HG03558 (cell line): ENCODE measurements around the gene SHISAL2A.

Experiments
- ATAC-seq: cut with Tn5 transposase; IDR thresholded peaks from one replicate; pipeline ENCODE4 v1.9.1; 2021; ENCODE audit warnings: moderate number of reproducible peaks; ENCODE audit not compliant: unreplicated experiment; ENCODE audit errors: extremely low read depth

Gene SHISAL2A

GRCh38 chr1:52657702-52658101 is 24.7 kb downstream of the SHISAL2A start:
- no peak for ATAC-seq

DNA sequence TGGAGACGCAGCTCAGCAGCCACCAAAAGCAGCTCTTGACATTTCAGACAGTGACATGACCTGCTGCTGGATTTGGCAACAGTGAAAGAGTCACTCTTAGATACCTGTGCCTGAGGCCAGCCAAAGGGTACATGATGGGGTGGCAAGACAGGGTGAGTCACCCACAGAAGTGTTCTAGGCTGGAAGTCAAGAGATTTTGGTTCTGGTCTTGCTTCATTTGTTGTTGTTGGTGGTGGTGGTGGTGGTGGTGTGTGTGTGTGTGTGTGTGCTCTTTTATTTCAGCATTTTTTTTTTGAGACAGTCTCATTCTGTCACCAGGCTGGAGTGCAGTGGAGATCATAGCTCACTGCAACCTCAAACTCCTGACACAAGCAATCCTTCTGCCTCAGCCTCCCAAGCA is 25.8 kb downstream of the SHISAL2A start:
- no peak for ATAC-seq

- ATAC-seq, result peak; percentile 83
Measured at GRCh38 chr1:52659356-52659755, 26.4 kb downstream of the SHISAL2A start.

DNA sequence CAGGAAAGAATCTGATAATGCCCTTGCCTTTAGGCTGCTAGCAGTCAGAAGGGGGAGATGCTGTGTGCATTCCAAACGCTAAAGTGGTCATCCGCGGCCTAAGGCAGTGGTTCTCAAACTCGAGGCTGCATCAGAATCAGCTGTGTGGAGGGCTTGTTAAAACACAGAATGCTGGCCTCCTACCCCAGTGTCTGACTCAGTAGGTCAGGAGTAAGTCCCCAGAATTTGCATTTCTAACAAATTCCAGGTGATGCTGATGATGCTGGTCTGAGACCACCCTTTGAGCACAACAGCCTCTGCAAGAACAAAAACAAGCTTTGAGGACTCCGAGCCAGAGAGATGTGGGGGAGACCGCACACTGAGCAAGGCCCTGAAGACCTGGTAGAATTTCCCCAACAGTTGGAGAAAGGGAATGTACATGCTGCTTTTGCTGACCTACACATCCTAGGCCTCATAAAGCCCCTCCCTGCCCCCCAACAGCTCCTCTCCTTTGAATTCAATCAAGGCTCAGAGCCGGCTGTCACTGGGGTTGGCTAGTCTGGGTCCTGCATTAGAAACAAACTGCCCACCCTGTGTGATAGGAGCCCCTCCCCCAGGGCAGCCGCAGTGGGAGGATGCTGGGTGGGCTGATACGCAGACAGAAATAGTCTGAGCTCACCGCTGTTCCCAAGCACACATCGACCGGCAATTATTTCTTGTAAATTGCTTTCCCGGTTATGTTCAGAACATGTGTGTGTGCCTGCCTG is 27.1 kb downstream of the SHISAL2A start:
- ATAC-seq, result no peak

DNA sequence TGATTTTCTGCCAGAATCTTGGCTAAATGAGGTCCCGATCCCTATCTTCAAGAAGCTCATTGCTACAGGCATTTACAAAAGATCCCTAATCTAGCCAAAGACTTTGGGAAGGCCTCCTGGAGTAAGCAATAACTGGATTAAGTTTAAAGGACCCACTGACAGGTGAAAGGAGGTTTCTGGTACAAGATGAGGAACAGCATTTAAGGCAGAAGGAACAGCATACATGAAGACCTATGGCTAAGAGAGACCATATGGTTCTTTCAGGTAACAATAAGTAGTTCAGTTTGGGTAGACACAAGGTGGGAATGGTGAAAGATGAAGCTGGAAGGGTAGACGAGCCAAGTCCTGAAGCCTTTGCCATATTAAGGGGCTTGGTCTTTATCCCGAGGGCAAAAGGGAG is 27.8 kb downstream of the SHISAL2A start:
- no peak for ATAC-seq

DNA sequence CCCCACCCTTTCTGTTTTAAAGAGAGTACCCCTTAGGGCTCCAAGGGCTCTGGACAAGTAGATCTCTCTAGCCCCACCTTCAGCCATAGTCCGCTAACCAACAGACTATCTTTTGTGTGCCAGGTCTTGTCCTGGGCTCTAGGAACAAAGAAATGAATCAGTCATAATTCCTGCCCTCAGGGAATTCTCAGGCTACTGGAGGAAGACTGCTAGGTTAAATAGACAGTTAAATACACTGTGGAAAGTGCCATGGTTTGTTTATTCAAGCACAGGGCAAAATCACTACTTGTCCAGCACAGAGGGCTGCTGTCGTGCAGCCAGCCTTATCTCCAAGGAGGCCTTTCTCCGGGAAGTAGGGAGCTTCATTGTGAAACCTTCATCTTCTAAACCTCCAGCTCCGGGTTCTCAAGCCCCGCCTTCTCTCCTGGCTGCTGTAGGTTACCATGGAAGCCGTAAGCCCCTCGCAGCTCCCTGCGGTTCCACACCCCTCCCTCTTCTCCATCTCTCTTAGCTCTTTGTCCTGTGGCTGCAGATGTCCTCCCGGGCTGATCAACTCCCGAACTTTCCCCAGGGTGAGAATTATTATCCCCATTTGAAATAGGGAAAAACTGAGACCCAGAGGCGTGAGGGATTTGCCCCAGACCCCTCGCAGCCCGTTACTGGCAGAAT is 29.8 kb downstream of the SHISAL2A start:
- no peak for ATAC-seq

GRCh38 chr1:52663716-52664115 is 30.7 kb downstream of the SHISAL2A start:
- ATAC-seq, result no peak

- no peak for ATAC-seq
Measured at GRCh38 chr1:52665006-52665941, 32.3 kb downstream of the SHISAL2A start.

DNA sequence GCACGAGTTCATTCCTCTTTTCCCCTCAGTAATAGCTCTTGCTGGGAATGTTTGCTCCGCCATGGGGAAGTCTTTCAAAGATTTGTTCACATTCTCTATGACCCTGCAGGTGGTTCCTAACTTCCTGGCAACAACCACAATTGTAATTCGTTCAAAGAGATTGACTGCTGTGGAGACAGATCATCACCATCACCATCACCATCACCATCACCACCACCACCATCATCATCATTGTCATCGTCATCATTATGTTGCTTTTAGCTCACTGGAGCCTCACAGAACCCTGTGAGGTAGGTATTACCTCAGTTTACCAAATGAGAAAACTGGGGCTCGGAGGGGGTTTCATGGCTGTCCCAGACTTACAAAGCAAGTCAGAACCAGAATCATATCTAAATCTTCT is 34.3 kb downstream of the SHISAL2A start:
- no peak for ATAC-seq

DNA sequence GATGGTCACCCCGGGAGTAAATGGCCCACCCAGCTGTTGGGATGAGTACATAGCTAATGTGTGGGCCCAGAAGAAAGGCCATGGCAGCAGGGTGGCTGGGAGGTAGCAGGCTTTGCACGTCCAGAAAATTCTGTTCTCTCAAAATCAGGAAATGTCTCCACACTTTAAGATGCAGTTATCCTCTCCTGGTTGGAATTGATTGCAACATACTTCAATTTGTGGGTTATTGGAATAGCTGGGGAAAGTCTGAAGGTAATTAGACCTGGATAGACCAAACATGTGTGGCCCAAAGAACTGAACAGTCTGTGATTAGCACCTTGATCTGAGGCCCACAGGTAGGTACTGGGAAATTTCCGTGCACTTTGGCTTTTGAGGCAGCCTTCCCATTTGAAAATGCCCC is 35.0 kb downstream of the SHISAL2A start:
- ATAC-seq, result no peak

DNA sequence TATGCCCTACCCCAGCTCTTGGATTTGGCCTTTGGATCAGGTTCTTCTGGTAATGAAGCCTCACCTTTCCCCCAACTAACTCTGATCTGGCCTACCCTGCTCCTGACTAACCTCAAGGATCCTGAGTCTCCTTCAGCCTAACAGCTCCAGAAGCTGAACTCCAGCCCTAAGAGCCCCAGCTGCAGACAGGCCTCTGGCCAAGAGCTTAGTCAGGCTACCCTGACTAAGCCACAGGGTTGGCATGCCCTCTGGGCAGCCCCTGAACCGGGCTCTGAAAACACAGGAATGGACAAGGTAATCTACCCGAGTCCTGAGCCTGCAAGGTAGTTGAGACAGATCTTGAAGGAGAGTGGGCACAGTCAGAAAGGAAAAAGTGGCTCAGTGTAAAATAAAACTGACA is 35.7 kb downstream of the SHISAL2A start:
- ATAC-seq, result no peak

DNA sequence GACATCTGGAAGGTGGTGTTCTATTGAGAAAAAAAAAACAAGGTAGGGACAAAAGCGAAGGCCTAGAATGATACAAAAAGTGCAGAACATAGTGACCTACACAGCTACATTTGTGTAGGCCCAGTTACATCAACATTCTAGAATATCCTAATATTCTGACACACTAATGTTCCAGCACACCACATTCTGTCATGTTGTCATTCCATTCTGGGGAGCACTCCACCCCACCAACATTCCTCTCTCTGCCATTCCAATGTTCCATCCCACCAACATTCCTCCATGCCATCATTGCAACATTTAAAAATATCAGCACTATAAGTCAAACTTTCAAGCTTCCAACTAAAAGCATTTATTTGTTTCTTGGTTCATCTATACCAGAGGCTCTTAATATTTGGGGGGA is 36.7 kb downstream of the SHISAL2A start:
- no peak for ATAC-seq

- no peak for ATAC-seq
Measured at GRCh38 chr1:52670604-52671003, 37.6 kb downstream of the SHISAL2A start.

GRCh38 chr1:52672946-52673345 is 40.0 kb downstream of the SHISAL2A start:
- no peak for ATAC-seq

DNA sequence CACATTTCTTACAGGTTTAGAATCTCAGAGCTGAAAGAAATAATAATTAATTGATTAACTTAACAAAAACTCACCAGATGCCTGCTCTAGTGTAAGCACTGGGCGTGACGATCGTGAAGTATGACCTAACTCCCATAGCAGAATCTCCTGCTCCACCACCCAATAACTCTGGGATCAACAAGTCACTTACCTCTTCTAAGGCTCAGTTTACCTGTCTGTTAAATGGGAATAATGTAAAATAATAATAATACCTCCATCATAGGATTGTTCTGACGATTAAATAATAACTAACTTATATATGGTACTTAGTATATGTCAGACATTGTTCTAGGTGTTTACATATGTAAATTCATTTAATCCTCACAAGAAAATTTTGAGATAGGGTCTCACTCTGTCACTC is 40.5 kb downstream of the SHISAL2A start:
- ATAC-seq, result no peak

DNA sequence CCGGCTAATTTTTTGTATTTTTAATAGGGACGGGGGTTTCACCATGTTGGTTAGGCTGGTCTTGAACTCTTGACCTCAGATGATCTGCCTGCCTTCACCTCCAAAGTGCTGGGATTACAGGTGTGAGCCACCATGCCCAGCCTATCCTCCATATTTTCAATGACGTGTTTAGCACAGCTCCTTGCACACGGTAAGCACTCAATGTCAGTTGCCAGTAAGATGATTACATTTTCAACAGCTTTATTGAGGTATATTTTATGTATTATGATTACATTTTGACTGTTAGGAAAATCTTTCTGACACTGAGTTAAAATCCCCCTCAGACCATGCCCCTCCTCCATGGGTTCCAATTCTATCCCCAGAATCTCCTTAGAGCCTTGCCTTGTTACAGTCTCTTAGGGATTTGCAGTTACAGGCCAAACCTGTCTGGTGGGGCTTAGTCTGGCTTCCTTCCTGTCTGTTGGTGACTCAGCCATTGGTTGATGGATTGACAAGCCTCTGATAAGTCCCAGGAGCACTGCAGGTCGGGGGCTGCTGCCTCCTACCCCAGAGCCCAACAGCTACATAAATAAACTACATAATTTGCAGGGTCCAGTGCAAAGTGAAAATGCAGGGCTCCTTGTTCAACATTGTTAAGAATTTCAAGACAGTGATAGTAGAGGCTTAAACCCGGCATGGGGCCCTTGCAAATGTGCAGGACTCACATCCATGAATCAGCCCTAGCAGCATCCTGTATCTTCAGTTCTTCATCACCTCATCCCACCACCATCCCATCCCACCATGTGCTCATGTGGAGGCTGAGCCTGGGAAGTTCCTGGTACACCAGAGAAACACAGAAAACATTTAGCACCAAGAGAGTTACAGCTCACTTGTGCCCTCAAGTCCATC is 41.8 kb downstream of the SHISAL2A start:
- no peak for ATAC-seq

DNA sequence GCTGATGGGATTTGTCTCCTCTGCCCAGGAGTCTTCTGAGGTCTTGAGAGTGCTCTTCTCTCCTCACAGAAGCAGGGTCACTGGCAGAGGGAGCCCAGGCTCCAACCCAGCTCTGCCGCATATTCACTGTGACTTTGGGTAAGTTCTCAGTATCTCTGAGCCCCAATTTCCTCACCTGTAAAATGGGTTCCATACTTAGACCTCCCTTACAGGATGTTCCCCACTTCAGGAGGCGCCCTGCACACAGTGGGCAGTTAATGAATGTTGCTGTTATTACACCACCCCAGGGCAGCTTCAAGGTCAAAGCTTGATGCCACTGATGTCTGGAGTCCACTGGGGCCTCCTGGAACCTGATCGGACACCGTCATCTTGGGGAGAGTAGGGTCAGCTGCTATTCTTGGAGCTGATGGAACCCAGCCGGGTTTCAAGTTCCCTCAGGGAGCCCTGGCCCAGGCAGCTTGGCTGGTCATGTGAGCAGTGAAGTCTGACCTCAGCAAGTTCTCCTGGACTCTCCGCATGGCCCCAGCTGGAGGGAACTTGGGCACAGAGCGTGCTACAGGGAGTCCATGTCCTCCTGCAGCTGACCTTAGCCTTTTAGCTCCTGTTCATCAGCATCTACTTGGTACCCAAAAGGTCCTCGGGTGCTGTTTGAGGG is 43.4 kb downstream of the SHISAL2A start:
- no peak for ATAC-seq

DNA sequence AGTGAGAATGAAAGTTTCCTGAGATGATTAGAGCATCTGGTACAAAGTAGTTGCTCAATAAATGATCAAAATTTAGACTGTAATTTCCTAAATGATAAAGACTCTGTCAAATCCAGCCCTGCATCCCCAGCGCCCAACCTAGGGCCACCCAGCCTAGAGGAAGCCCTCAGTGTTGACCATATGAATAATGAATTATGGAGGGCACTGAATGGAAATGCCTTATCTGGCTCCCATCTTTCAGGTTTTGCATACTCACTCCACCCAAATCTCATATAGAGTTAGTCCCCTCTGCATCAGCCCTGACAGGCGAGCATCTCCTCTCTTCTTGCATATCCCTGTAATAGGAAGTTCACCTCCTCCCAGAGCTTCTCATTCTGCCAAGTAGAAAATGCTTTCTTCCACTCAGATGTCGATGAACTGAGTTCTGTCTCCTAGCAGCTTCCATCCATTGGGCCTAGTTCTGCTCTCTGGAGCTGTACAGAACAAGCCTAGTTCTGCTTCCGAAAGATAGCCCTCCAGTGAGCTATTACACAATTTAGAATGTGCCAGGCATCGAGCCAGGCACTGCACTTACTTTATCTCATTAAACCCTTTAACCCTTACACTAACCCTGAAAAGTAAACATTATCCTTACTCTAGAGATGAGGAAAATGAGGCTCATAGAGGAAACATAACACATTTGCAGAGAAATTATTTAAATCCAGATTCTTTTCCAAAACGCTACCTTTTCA is 44.3 kb downstream of the SHISAL2A start:
- ATAC-seq, result no peak

GRCh38 chr1:52679048-52679447 is 46.1 kb downstream of the SHISAL2A start:
- ATAC-seq, result no peak
